HCT116 (cell line): ENCODE measurements around the gene SDF4.

Source experiments
- ATF3 ChIP-seq: IDR thresholded peaks from 2 replicates; pipeline ENCODE4 v1.6.1; 2012
- CBX3 ChIP-seq: IDR thresholded peaks from 2 replicates; pipeline ENCODE4 v1.6.1; 2012; ENCODE audit warnings: low read depth
- CEBPB ChIP-seq: IDR thresholded peaks from 2 replicates; pipeline ENCODE4 v1.6.1; 2012; ENCODE audit warnings: low read depth
- CTCF ChIP-seq, 3 experiments: fragments of 200-600 bp in 1 of 3; sonication (generic) in 1 of 3; IDR thresholded peaks in 2 of 3; conservative IDR thresholded peaks in 1 of 3; 2 replicates each; pipeline ENCODE4 v1.5.1; 2012 to 2017; ENCODE audit warnings: low read depth in 2 of 3, low read length in 2 of 3, antibody characterized with exemption in 1 of 3, borderline replicate concordance in 1 of 3, control low read depth in 1 of 3, mild to moderate bottlenecking in 1 of 3, mixed read lengths in 1 of 3, mixed run types in 1 of 3, moderate library complexity in 1 of 3; ENCODE audit not compliant: insufficient read depth in 1 of 3
- EZH2 ChIP-seq: fragments of 200-600 bp; sonication (generic); IDR thresholded peaks from 2 replicates; pipeline ENCODE4 v1.6.1; 2017; ENCODE audit warnings: antibody characterized with exemption, mixed run types
- POLR2A ChIP-seq: IDR thresholded peaks from 2 replicates; pipeline ENCODE4 v1.7.0; 2011; ENCODE audit warnings: borderline replicate concordance; ENCODE audit not compliant: insufficient read depth, insufficient read length; ENCODE audit errors: extremely low read depth
- REST ChIP-seq: IDR thresholded peaks from 2 replicates; pipeline ENCODE4 v1.6.1; 2012; ENCODE audit warnings: low read depth
- ZBTB33 ChIP-seq: IDR thresholded peaks from 2 replicates; pipeline ENCODE4 v1.6.1; 2011; ENCODE audit warnings: mild to moderate bottlenecking, low read length, moderate library complexity; ENCODE audit not compliant: insufficient replicate concordance; ENCODE audit errors: extremely low read depth

GRCh38 chr1:1268284-1268682 is 36.5 kb upstream of the SDF4 start:
- TF ChIP-seq ATF3 (no peak), EZH2 (no peak), CTCF (IDR thresholded peaks at IDR 0.05 in 2 of 3, conservative IDR thresholded peaks at IDR 0.05 in 1 of 3; ENCODE audit: borderline replicate concordance in 1 of 3, insufficient read depth in 1 of 3, low read depth in 2 of 3, low read length in 2 of 3) (no peak), CEBPB (no peak), ZBTB33 (no peak), POLR2A (no peak), REST (no peak), CBX3 (no peak)
